DND-41 (cell line): ENCODE measurements around the gene TM4SF20.

Experiments
- CTCF ChIP-seq: IDR thresholded peaks from 2 replicates; pipeline ENCODE4 v1.5.1; 2012; ENCODE audit warnings: borderline replicate concordance, low read length, moderate library complexity, mild to moderate bottlenecking; ENCODE audit not compliant: poor library complexity, severe bottlenecking; ENCODE audit errors: extremely low read depth
- EZH2 ChIP-seq: IDR thresholded peaks from 3 replicates; pipeline ENCODE4 v1.6.1; 2012; ENCODE audit warnings: borderline replicate concordance, low read depth, mild to moderate bottlenecking, moderate library complexity, low read length, inconsistent platforms; ENCODE audit not compliant: severe bottlenecking

- TF ChIP-seq CTCF (no peak), EZH2 (no peak)
Measured at GRCh38 chr2:227414846-227415245, 35.7 kb upstream of the TM4SF20 start.
